ENCODE data around the gene SAMSN1. TPM values are rescaled to one million over a fixed set of nuclear protein-coding genes. Genes with fewer than 3 reads are reported as not detected.

Gene SAMSN1
- polyA plus RNA-seq, 1 donor (not counting 4 experiments of a cell fraction or from before 2014, with no cell fraction given) = not detected

DNA sequence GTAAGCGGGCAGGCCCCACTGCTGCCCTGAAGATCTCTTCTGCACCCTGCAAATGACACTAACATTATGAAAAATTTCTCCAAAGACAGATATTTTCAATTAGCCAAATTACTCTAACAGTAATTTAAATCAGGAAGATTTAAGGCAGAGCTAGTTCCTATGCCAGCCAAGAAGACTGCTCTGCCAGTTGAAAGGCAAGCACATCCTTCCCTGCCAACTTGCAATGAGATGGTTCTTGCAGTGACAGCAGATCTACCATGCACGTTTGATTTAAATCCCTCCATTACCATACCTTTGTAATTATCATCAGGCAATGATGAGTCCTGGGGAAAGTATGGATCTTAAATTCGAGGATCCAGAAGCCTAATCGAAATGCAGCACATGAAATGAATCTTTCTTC, 76.5 kb downstream of the SAMSN1 start:
- dilution Hi-C loops (cut with MboI; ENCODE audit: extremely low pct_ligation_motif_present, low sequenced_read_pairs) = no loop called here
- H3K4me3 ChIP-seq (ENCODE audit: control insufficient read depth in 2 of 3, extremely low read depth in 1 of 3, insufficient read depth in 2 of 3, low read depth in 1 of 3, low read length in 3 of 3) = no peak overlapping the region
- H3K9me1 ChIP-seq (ENCODE audit: control insufficient read depth, extremely low read depth, insufficient read depth, low read length) = no peaks in the 10 kb centered on the region
- H2AFZ ChIP-seq (ENCODE audit: control insufficient read depth, low read length) = no peak overlapping the region
- H3K27ac ChIP-seq (ENCODE audit: control insufficient read depth, insufficient read depth, low read length) = no peak overlapping the region
- no peaks in the 10 kb centered on the region for H3K27me3 ChIP-seq (ENCODE audit: control insufficient read depth, extremely low read depth, insufficient read depth, low read length)
- H3K79me2 ChIP-seq (ENCODE audit: control insufficient read depth, insufficient read depth, low read length) = no peaks in the 10 kb centered on the region
- H3K4me2 ChIP-seq (ENCODE audit: control insufficient read depth, extremely low read depth, insufficient read depth, low read depth, low read length) = no peak overlapping the region
- no peak overlapping the region for H3K9ac ChIP-seq (ENCODE audit: control insufficient read depth, extremely low read depth, insufficient read depth, low read length)
- no peaks in the 10 kb centered on the region for H3K36me3 ChIP-seq (ENCODE audit: control insufficient read depth in 2 of 2, extremely low read depth in 1 of 2, insufficient read depth in 2 of 2, low read length in 2 of 2)
- FAIRE-seq (no peak), DNase-seq (ENCODE audit: low read depth, low spot score) (no peak)
- TF ChIP-seq, protein P1, sequence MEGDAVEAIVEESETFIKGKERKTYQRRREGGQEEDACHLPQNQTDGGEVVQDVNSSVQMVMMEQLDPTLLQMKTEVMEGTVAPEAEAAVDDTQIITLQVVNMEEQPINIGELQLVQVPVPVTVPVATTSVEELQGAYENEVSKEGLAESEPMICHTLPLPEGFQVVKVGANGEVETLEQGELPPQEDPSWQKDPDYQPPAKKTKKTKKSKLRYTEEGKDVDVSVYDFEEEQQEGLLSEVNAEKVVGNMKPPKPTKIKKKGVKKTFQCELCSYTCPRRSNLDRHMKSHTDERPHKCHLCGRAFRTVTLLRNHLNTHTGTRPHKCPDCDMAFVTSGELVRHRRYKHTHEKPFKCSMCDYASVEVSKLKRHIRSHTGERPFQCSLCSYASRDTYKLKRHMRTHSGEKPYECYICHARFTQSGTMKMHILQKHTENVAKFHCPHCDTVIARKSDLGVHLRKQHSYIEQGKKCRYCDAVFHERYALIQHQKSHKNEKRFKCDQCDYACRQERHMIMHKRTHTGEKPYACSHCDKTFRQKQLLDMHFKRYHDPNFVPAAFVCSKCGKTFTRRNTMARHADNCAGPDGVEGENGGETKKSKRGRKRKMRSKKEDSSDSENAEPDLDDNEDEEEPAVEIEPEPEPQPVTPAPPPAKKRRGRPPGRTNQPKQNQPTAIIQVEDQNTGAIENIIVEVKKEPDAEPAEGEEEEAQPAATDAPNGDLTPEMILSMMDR (optimal IDR thresholded peaks at IDR 0.05 in 1 of 3, IDR thresholded peaks at IDR 0.05 in 1 of 3, conservative IDR thresholded peaks at IDR 0.05 in 1 of 3; ENCODE audit: extremely low read depth in 1 of 3, insufficient read depth in 2 of 3, low read length in 3 of 3) = no peak
- no peak for TF ChIP-seq EZH2 (IDR thresholded peaks at IDR 0.05; ENCODE audit: low read length)
- no peaks in the 10 kb centered on the region for H3K9me3 ChIP-seq (ENCODE audit: control insufficient read depth, low read depth, low read length)
- no peaks in the 10 kb centered on the region for H3K4me1 ChIP-seq (ENCODE audit: control insufficient read depth, extremely low read depth, insufficient read depth, low read length)
- no peaks in the 10 kb centered on the region for H4K20me1 ChIP-seq (ENCODE audit: control insufficient read depth, extremely low read depth, insufficient read depth, low read length)

DNA sequence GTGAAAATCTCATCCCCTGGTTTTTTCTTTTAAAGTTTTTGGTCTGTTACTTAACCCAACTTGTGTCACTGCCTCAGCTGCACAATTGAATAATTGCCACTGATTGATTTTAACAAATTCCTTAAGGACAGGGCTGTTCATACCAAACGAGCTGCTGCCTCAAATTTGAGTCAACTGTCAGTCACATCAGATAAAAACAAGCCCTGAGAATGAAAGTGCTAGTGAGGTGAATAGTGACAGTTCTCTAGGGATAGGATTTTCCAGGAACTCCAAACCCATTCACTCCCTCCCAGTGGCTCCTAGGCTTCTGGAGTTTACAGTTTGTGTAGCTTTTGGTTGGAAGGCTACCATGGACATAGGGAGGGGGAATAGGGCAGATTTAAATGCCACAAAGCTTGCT, 79.4 kb downstream of the SAMSN1 start:
- DNase-seq (ENCODE audit: low read depth, low spot score) (no peak), FAIRE-seq (no peak)
- H3K79me2 ChIP-seq (ENCODE audit: control insufficient read depth, insufficient read depth, low read length) = no peaks in the 10 kb centered on the region
- no peak overlapping the region for H3K4me3 ChIP-seq (ENCODE audit: control insufficient read depth in 2 of 3, extremely low read depth in 1 of 3, insufficient read depth in 2 of 3, low read depth in 1 of 3, low read length in 3 of 3)
- H4K20me1 ChIP-seq (ENCODE audit: control insufficient read depth, extremely low read depth, insufficient read depth, low read length) = no peaks in the 10 kb centered on the region
- H3K36me3 ChIP-seq (ENCODE audit: control insufficient read depth in 2 of 2, extremely low read depth in 1 of 2, insufficient read depth in 2 of 2, low read length in 2 of 2) = no peaks in the 10 kb centered on the region
- TF ChIP-seq, protein P1 (optimal IDR thresholded peaks at IDR 0.05 in 1 of 3, IDR thresholded peaks at IDR 0.05 in 1 of 3, conservative IDR thresholded peaks at IDR 0.05 in 1 of 3; ENCODE audit: extremely low read depth in 1 of 3, insufficient read depth in 2 of 3, low read length in 3 of 3) = no peak
- TF ChIP-seq EZH2 (IDR thresholded peaks at IDR 0.05; ENCODE audit: low read length) = no peak
- no peak overlapping the region for H3K4me2 ChIP-seq (ENCODE audit: control insufficient read depth, extremely low read depth, insufficient read depth, low read depth, low read length)
- dilution Hi-C loops (cut with MboI; ENCODE audit: extremely low pct_ligation_motif_present, low sequenced_read_pairs) = no loop called here
- no peak overlapping the region for H2AFZ ChIP-seq (ENCODE audit: control insufficient read depth, low read length)
- no peaks in the 10 kb centered on the region for H3K9me1 ChIP-seq (ENCODE audit: control insufficient read depth, extremely low read depth, insufficient read depth, low read length)
- H3K27me3 ChIP-seq (ENCODE audit: control insufficient read depth, extremely low read depth, insufficient read depth, low read length) = no peaks in the 10 kb centered on the region
- no peaks in the 10 kb centered on the region for H3K9me3 ChIP-seq (ENCODE audit: control insufficient read depth, low read depth, low read length)
- no peak overlapping the region for H3K9ac ChIP-seq (ENCODE audit: control insufficient read depth, extremely low read depth, insufficient read depth, low read length)
- no peak overlapping the region for H3K27ac ChIP-seq (ENCODE audit: control insufficient read depth, insufficient read depth, low read length)
- no peaks in the 10 kb centered on the region for H3K4me1 ChIP-seq (ENCODE audit: control insufficient read depth, extremely low read depth, insufficient read depth, low read length)

Data from keratinocyte (primary cell).